Upper lobe of left lung (tissue), 4 donors: ENCODE results near the gene UGGT2.

ENCODE experiments used
- CTCF ChIP-seq, 6 experiments: fragments of 450-650 bp in 4 of 6; fragments of 200-600 bp in 2 of 6; sonication (generic) in 2 of 6; IDR thresholded peaks; one replicate each; pipeline ENCODE4 v1.5.1; 2016 to 2019; ENCODE audit warnings: antibody characterized with exemption in 6 of 6
- EP300 ChIP-seq, 4 donors: sonication (generic); formaldehyde crosslinking; IDR thresholded peaks; one replicate each; pipeline ENCODE4 v1.5.1; 2017; ENCODE audit warnings: antibody characterized with exemption in 4 of 4, control low read depth in 2 of 4
- POLR2AphosphoS5 ChIP-seq, 2 donors: sonication (generic); formaldehyde crosslinking; IDR thresholded peaks; one replicate each; pipeline ENCODE4 v1.5.1; 2017; ENCODE audit warnings: antibody characterized with exemption in 2 of 2

DNA sequence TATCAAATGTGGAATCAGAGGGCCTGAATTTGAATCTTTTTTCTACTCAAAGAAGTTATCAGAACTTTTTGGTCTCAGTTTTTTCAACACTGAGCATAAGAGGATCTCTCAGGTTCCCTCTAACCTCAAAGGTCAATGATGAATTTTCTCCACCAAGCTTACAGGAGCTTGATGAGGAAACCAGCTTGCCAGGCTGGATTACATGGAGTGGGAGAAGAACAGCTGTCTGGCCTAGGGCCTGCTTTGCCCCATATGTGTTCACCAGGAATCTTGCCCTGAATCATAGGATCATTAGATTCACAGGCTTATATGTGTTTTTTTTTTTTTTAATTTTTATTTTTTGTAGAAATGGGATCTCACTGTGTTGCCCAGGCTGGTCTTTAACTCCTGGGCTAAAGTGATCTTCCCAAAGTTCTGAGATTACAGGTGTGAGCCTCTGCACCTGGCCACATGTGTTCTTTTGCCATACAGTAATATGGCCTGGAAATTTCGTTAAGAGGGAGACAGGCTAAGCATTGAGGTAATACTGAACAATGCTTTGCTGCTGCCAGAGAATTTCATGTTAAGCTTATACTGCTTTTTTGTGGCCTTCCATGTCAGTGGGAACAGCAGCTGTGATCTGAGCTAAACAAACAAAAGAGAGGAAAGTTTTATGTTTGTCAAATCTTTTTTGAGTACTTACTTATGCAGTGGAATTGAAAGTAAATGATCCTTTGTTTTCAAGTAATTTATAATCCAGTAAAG is 265.7 kb downstream of the UGGT2 start:
- TF ChIP-seq CTCF (IDR thresholded peaks at IDR 0.05) (no peak), POLR2AphosphoS5 (IDR thresholded peaks at IDR 0.05) (no peak), EP300 (IDR thresholded peaks at IDR 0.05) (no peak)
